Activated CD4-positive, alpha-beta memory T cell treated with anti-CD3 and anti-CD28 coated beads, Interleukin-2, amount 10 ng/mL, durations not matched to agents 7 days and 5 days (primary cell): Measurements from ENCODE around the gene RABGAP1. TPM values are rescaled to one million over a fixed set of nuclear protein-coding genes. Genes with fewer than 3 reads are reported as not detected.
A peak's percentile ranks its signal among the peaks of the same experiment; 100 is the strongest.
"Not testable (repeated sequence)": the region's sequence is repeated elsewhere in the genome, so short reads cannot be mapped to it uniquely, and the experiment has no call there.

Source experiments
- CTCF ChIA-PET: fragments of 350-600 bp; sonication (Branson Sonifier 250); formaldehyde crosslinking; loops from one replicate; lab custom pipeline; 2021; ENCODE audit warnings: antibody characterized with exemption, inconsistent platforms; lab: Charles Lee
- POLR2A ChIA-PET: fragments of 350-600 bp; sonication (Branson Sonifier 250); formaldehyde crosslinking; loops from one replicate; lab custom pipeline; 2021; ENCODE audit warnings: antibody characterized with exemption; lab: Charles Lee
- DNase-seq: peaks from one replicate; pipeline ENCODE4 v3.0.0-alpha.2; 2020
- H3K27ac Mint-ChIP-seq: one replicate; pipeline ENCODE4 v1.8.0; 2021; ENCODE audit warnings: mild to moderate bottlenecking, mixed read lengths
- H3K27me3 Mint-ChIP-seq: one replicate; pipeline ENCODE4 v1.8.0; 2021; ENCODE audit warnings: mixed read lengths
- H3K36me3 Mint-ChIP-seq: one replicate; pipeline ENCODE4 v1.8.0; 2021; ENCODE audit warnings: low read depth, mixed read lengths
- H3K4me1 Mint-ChIP-seq: one replicate; pipeline ENCODE4 v1.8.0; 2021; ENCODE audit warnings: mixed read lengths
- H3K4me3 Mint-ChIP-seq: one replicate; pipeline ENCODE4 v1.8.0; 2021; ENCODE audit warnings: mild to moderate bottlenecking, mixed read lengths
- H3K9me3 Mint-ChIP-seq: one replicate; pipeline ENCODE4 v1.8.0; 2021; ENCODE audit warnings: mixed read lengths
- total RNA-seq, 2 experiments: library from RNA; stranded (reverse); gene quantifications; one replicate each; pipeline ENCODE4 v1.2.3, GENCODE V29; 2021

RABGAP1 gene
- 10 to 100 TPM; 26.5 to 32.3 TPM for total RNA-seq

DNA sequence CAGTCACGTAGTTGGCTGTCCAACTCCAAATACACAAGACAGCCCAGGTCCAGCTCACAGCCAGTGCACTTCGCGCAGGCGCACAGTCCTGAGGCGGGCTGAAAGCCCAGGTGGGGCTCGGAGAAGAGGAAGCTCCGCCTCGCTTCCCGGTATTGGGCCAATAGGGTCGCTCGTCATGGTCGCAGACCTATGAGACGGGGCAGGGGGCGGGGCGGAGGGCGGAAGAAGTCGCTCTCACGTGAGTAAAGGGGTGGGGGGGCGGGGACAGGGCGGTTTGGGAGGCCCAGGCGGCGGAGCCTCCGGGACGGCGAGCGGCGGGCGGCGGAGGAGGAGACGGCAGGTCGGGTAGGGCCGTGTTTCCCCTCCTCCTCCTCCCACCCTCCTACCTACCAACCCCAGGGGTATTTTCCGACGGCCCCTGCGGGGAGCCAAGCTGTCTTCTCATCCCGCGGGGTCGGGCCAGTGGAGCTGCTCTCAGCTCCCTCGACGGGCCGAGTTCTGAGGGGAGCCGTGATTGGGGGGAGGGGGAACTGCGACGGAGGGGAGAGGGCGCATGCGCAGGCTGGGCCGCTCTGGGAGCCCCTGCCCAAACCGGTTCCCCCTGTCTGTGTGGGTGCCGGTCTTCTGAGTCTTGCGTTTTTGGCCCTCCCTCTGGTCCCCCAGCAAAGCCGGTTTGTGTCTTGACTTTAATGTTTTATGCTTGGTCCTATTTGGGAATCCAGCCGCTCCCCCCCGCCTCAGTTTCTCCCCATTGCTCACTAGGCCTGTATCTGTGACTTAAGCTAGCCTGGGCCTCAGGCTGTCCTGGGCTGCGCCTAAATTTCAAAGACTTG lies at the start of gene RABGAP1:
Gene RABGAP1, plus strand, starts transcription at position 272 of the 833 bp plus-strand sequence. CDS start 16,040 bp downstream, outside the sequence.
- H3K4me1 Mint-ChIP-seq, result peaks cover 41% of the 10 kb centered on the region
- H3K36me3 Mint-ChIP-seq, result peaks cover 26% of the 10 kb centered on the region
- POLR2A ChIA-PET, result interaction anchor here (0.7 to 4.1 kb wide), 15 partner anchors 10 to 113 kb away, joined by 3 to 59 read pairs (median 4); partner anchors contain the start of genes PDCL, RC3H2, ZBTB26 and ZBTB6
- peak; percentile 99 for DNase-seq
- no peaks in the 10 kb centered on the region for H3K9me3 Mint-ChIP-seq
- peak within 1 kb of the TSS; percentile 78 for H3K27ac Mint-ChIP-seq
- H3K27me3 Mint-ChIP-seq, result no peaks in the 10 kb centered on the region
- CTCF ChIA-PET, result interaction anchor here (0.5 to 2.1 kb wide), 8 partner anchors 9 to 409 kb away, joined by 3 to 9 read pairs (median 5); partner anchors contain the start of genes RC3H2 and ZBTB26
- H3K4me3 Mint-ChIP-seq, result peak within 1 kb of the TSS; percentile 92

DNA sequence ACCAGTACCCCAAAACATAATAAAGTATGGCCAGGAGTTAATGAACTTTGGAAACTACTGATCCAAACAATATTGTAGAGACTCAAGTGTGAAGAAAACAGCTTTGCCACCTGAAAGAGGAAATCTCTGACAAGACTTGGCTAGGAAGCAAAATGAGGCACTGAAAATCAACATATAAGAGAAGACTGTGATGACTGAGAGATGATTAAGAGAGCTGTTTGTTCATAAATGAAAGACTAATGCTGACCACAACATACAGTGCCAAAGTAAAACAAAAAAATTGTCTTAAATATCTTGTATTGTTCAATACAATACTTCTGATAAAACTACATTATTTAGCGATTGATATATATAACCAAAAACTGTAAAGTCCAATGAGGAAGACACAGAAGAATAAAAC lies 42.9 kb upstream of the RABGAP1 start:
- no peak for DNase-seq
- Mint-ChIP-seq H3K36me3 (peaks cover 38% of the 10 kb centered on the region), H3K4me3 (no peak overlapping the region), H3K27ac (peak overlapping the region; percentile 12), H3K4me1 (peaks cover 39% of the 10 kb centered on the region), H3K27me3 (no peaks in the 10 kb centered on the region), H3K9me3 (no peaks in the 10 kb centered on the region)
- ChIA-PET CTCF (interaction anchor here (1.0 kb wide), 1 partner anchor 93 kb away, joined by 3 read pairs; no protein-coding TSS in a partner anchor), POLR2A (interaction anchor here (1.1 to 2.7 kb wide), 4 partner anchors 15 to 70 kb away, joined by 3 to 10 read pairs (median 5); partner anchors contain the start of genes ZBTB26 and ZBTB6)

DNA sequence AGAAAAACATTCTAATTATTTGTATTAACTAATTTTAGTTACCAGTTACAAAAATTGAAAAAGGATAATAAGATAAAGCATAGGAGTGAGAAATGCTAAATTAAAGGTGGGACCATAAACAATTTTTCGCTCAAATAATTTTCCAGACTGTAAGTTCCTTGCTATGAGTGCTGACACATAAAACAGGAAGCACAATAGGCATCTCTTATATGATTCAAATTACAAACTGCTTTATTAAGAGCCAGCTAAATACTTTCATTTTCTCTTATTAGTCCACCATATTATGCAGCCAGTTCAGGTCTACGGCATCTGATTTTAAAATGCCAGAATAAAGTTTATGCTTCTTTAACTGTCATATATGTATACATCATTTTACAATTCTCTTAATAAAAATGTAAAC lies 40.0 kb upstream of the RABGAP1 start:
- Mint-ChIP-seq H3K27me3 (no peaks in the 10 kb centered on the region), H3K9me3 (no peaks in the 10 kb centered on the region), H3K27ac (peak overlapping the region; percentile 62), H3K36me3 (peaks cover 25% of the 10 kb centered on the region), H3K4me1 (peaks cover 46% of the 10 kb centered on the region), H3K4me3 (peak overlapping the region; percentile 68)
- CTCF ChIA-PET, result interaction anchor here (0.7 to 1.2 kb wide), 6 partner anchors 9 to 74 kb away, joined by 3 to 7 read pairs (median 4); partner anchors contain the start of genes RABGAP1 and ZBTB6
- POLR2A ChIA-PET, result interaction anchor here (0.8 to 5.8 kb wide), 6 partner anchors 12 to 636 kb away, joined by 3 to 107 read pairs (median 6); partner anchors contain the start of genes MRRF, PDCL, RABGAP1 and RBM18
- DNase-seq, result no peak

DNA sequence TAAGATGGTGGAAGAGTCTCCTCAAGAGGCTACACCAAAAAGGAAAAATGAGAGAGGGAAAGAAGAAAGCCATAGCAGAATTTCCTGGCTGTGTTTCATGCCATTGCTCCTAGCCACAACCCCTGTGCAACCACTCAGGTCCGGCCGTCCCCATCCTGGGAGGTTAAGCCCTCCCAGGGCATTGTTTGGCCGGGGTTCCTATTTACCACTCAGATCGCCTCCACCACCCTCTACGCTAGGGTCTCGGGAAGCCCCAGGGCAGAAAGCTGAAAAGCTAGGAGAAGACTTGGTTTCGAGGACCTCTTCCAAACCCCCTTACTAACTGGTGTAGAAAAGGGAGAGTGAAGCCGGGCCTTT lies 36.4 kb upstream of the RABGAP1 start:
- peak; percentile 40 for DNase-seq
- Mint-ChIP-seq H3K27me3 (no peaks in the 10 kb centered on the region), H3K36me3 (peaks cover 25% of the 10 kb centered on the region), H3K4me3 (peak overlapping the region; percentile 92), H3K4me1 (peaks cover 28% of the 10 kb centered on the region), H3K27ac (peak overlapping the region; percentile 91), H3K9me3 (no peaks in the 10 kb centered on the region)
- CTCF ChIA-PET, result interaction anchor here (1.0 to 1.9 kb wide), 4 partner anchors 8 to 87 kb away, joined by 3 to 6 read pairs (median 6); partner anchors contain the start of genes ZBTB26 and ZBTB6
- POLR2A ChIA-PET, result interaction anchor here (1.2 to 5.8 kb wide), 12 partner anchors 9 to 639 kb away, joined by 3 to 107 read pairs (median 10); partner anchors contain the start of genes MRRF, PDCL, RABGAP1 and RBM18

DNA sequence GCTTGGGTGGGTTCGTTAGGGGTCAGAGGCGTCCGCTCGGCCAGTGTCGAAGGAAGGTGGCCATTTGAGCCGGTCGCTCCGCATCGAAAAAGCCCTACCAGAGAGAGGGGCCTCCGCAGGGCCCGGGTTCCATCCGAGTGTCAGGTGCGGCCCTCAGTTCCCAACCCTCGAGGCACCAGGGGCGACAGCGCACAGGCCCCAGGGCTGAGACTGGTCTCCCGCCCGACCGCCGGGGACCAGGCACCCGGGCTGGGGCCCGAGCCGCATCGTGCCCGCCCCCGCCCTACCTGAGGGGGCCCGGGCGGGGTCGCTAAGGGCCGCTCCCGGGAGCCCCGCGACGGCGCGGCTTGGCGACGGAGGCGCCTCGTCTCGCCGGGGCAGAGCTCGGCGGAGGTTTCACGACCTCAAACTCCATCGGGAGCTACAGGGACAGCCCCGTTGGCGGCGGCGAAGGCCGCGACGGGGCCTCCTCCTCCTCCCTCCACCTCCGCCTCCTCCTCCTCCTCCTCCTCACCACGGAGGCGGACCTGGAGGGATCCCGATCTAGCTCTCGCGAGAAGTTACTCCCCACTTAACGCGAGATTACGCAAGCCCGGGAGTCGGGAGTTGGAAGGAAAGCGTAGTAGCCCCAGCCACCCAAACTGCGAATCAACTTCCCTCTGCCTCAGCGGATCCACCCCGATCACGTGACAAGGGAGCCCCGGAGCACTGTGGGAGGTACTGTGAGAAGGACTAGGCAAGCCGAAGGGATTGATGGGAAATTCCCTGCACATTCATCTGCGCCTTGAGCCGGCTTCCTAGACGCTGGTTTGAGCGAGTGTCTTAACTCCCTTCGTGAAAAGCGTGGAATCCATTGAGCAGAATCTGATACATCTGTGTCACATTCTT lies 35.8 kb upstream of the RABGAP1 start, which contains the start of gene RC3H2:
Gene RC3H2, minus strand, starts transcription at position 537 of the 888 bp plus-strand sequence. CDS start 7,850 bp downstream, outside the sequence.
- DNase-seq, result peak; percentile 98
- H3K36me3 Mint-ChIP-seq, result peaks cover 26% of the 10 kb centered on the region
- POLR2A ChIA-PET, result interaction anchor here (1.2 to 5.8 kb wide), 13 partner anchors 8 to 641 kb away, joined by 3 to 107 read pairs (median 7); partner anchors contain the start of genes MRRF, PDCL, RABGAP1 and RBM18
- no peaks in the 10 kb centered on the region for H3K9me3 Mint-ChIP-seq
- H3K4me3 Mint-ChIP-seq, result peak within 1 kb of the TSS; percentile 92
- peaks cover 26% of the 10 kb centered on the region for H3K4me1 Mint-ChIP-seq
- H3K27me3 Mint-ChIP-seq, result no peaks in the 10 kb centered on the region
- CTCF ChIA-PET, result interaction anchor here (0.9 to 1.9 kb wide), 5 partner anchors 8 to 35 kb away, joined by 3 to 6 read pairs (median 4); partner anchors contain the start of gene ZBTB6
- H3K27ac Mint-ChIP-seq, result peak within 1 kb of the TSS; percentile 91

DNA sequence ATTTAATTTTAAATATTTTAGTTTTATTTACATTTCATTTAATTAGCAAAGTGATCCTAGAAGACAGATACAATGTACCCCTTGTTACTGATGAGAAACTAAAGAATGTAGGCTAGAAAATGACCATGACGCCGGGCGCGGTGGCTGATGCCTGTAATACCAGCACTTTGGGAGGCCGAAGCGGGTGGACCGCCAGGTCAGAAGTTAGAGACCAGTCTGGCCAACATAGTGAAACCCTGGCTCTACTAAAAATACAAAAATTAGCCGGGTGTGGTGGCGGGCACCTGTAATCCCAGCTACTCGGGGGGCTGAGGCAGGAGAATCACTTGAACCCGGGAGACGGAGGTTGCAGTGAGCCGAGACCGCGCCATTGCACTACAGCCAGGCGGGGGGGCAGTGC lies 34.7 kb upstream of the RABGAP1 start:
- H3K9me3 Mint-ChIP-seq, H3K27me3 Mint-ChIP-seq, H3K4me3 Mint-ChIP-seq, DNase-seq, H3K27ac Mint-ChIP-seq: not testable (repeated sequence)
- peaks cover 35% of the 10 kb centered on the region for H3K36me3 Mint-ChIP-seq
- H3K4me1 Mint-ChIP-seq, result peaks cover 30% of the 10 kb centered on the region
- ChIA-PET POLR2A (interaction anchor here (1.3 to 5.8 kb wide), 5 partner anchors 7 to 642 kb away, joined by 3 to 107 read pairs (median 48); partner anchors contain the start of genes RABGAP1, ZBTB26 and ZBTB6), CTCF (interaction anchor here (1.9 kb wide), 1 partner anchor 9 kb away, joined by 6 read pairs; no protein-coding TSS in a partner anchor)

DNA sequence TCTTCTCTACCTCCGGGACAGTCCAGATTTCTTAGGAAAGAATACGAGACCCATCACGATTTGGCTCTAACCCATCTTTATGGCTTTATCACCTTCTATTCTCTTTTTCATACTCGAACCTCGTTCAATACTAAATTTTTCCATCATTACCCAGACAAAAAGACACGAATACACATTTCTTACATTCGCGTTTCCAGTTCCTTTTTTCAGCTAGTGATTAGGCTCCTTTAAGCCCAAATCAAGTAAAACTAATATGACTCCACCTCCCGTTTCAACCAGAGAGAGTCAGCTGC lies 28.2 kb upstream of the RABGAP1 start:
- Mint-ChIP-seq H3K4me1 (peaks cover 34% of the 10 kb centered on the region), H3K27me3 (no peaks in the 10 kb centered on the region), H3K36me3 (peaks cover 48% of the 10 kb centered on the region), H3K4me3 (peak overlapping the region; percentile 96), H3K9me3 (no peaks in the 10 kb centered on the region), H3K27ac (peak overlapping the region; percentile 99)
- CTCF ChIA-PET, result interaction anchor here (0.7 to 2.7 kb wide), 8 partner anchors 9 to 78 kb away, joined by 3 to 19 read pairs (median 6); partner anchors contain the start of gene ZBTB26
- DNase-seq, result no peak
- POLR2A ChIA-PET, result interaction anchor here (0.7 to 4.9 kb wide), 18 partner anchors 9 to 820 kb away, joined by 3 to 107 read pairs (median 5); partner anchors contain the start of genes PDCL, RABGAP1, RC3H2 and ZBTB26

DNA sequence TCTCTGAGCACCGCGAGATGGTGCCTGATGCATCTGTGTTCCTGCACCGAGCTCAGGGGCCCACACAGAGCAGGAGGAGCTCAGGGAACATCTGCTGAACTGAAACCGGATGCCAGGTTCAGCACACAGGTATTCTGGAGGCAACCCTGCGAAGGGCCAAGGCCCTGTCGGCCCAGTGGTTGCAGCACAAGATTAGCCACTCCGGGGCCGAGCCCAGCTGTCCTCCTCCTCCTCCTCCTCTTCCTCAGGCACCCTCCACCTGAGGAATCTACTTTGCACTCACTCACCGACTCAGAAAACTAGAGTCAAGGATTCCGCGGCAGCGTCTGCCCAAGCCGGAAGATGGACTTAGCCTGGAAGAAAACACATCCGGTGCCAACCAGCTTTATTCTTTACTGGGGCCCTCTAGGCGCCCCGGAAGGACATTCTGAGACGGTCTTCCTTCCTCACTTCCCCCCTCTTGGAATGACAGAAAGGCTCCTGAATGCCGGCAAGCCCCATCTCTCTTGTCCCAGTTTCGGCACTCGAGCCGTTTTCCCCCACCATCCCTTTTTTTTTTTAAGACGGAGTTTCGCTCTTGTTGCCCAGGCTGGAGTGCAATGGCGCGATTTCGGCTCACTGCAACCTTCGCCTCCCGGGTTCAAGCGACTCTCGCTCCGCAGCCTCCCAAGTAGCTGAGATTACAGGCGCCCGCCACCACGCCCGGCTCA lies 27.7 kb upstream of the RABGAP1 start, which contains the start of gene ZBTB6:
Gene ZBTB6, minus strand, starts transcription at position 360 of the 710 bp plus-strand sequence. CDS start 1,251 bp downstream, outside the sequence.
- Mint-ChIP-seq H3K9me3 (no peaks in the 10 kb centered on the region), H3K4me3 (peak within 1 kb of the TSS; percentile 96), H3K36me3 (peaks cover 44% of the 10 kb centered on the region), H3K27me3 (no peaks in the 10 kb centered on the region), H3K4me1 (peaks cover 33% of the 10 kb centered on the region), H3K27ac (peak within 1 kb of the TSS; percentile 99)
- CTCF ChIA-PET, result interaction anchor here (0.7 to 2.7 kb wide), 9 partner anchors 9 to 78 kb away, joined by 3 to 19 read pairs (median 6); partner anchors contain the start of gene ZBTB26
- peak; percentile 76 for DNase-seq
- POLR2A ChIA-PET, result interaction anchor here (0.7 to 4.9 kb wide), 21 partner anchors 10 to 821 kb away, joined by 3 to 107 read pairs (median 5); partner anchors contain the start of genes PDCL, RABGAP1, RC3H2 and ZBTB26

DNA sequence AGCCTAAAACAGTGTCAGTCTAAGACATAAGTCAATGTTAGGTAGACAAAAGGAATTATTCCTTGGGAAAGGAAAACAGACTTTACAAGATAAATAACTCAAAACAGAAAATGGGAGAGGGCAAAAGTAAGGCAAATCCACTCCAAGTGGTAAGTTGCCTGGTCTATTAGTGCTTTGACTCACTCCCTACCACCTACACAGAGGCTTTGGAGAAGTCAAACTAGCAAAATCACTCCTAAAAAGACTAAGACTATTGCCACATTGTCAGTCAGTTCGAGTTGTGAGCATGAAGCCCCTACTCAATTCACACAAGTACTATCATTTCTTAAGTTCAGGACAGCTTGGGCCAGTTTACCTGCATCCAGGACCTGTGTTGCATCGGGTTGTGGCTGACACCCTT lies 22.5 kb upstream of the RABGAP1 start:
- ChIA-PET POLR2A (interaction anchor here (1.7 kb wide), 1 partner anchor 14 kb away, joined by 8 read pairs; the partner anchor contains the start of gene ZBTB26), CTCF (no interaction called here)
- Mint-ChIP-seq H3K4me3 (no peak overlapping the region), H3K4me1 (peaks cover 4% of the 10 kb centered on the region), H3K27me3 (no peaks in the 10 kb centered on the region), H3K27ac (no peak overlapping the region), H3K36me3 (peaks cover 23% of the 10 kb centered on the region), H3K9me3 (no peaks in the 10 kb centered on the region)
- no peak for DNase-seq

DNA sequence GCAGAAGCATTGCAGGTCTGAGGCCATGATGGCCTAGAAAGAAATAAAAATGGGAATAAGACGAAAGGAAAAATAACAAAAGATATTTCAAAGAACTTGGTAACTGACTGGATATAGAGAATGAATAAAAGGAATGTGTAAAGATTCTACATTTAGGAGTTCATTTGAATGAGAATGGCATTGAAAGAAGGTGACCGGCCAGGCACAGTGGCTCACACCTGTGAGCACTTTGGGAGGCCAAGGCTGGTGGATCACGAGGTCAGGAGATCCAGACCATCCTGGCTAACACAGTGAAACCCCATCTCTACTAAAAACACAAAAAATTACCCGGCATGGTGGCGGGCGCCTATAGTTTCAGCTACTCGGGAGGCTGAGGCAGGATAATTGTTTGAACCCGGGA lies 18.1 kb upstream of the RABGAP1 start:
- ChIA-PET POLR2A (interaction anchor here (1.9 kb wide), 1 partner anchor 9 kb away, joined by 4 read pairs; the partner anchor contains the start of gene ZBTB26), CTCF (interaction anchor here (1.1 kb wide), 1 partner anchor 13 kb away, joined by 3 read pairs; no protein-coding TSS in a partner anchor)
- no peak for DNase-seq
- peaks cover 17% of the 10 kb centered on the region for H3K36me3 Mint-ChIP-seq
- H3K9me3 Mint-ChIP-seq, result no peaks in the 10 kb centered on the region
- H3K4me3 Mint-ChIP-seq, result no peak overlapping the region
- H3K4me1 Mint-ChIP-seq, result no peaks in the 10 kb centered on the region
- no peak overlapping the region for H3K27ac Mint-ChIP-seq
- no peaks in the 10 kb centered on the region for H3K27me3 Mint-ChIP-seq

DNA sequence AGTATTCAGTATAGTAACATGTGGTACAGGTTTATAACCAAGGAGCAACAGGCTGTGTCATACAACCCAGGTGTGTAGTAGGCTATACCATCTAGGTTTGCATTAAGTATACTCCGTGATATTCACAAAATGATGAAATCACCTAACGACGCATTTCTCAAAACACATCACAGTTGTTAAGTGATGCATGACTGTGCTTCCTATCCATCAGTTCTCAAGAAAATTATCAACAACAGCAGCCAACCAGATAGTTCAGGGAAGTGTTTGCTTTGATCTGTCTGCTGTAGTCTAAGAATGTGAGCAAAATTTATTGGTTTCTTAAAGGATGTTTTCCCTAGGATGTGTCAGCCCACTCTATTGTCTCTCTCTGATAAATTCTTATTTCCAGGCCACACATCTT lies 16.9 kb upstream of the RABGAP1 start:
- DNase-seq, result no peak
- no peaks in the 10 kb centered on the region for H3K27me3 Mint-ChIP-seq
- CTCF ChIA-PET, result no interaction called here
- H3K4me1 Mint-ChIP-seq, result no peaks in the 10 kb centered on the region
- no peak overlapping the region for H3K4me3 Mint-ChIP-seq
- POLR2A ChIA-PET, result interaction anchor here (2.2 kb wide), 1 partner anchor 11 kb away, joined by 6 read pairs; the partner anchor contains the start of gene ZBTB6
- no peaks in the 10 kb centered on the region for H3K9me3 Mint-ChIP-seq
- peaks cover 14% of the 10 kb centered on the region for H3K36me3 Mint-ChIP-seq
- no peak overlapping the region for H3K27ac Mint-ChIP-seq
